Measurements from ENCODE around the gene MLEC. TPM values are rescaled to one million over a fixed set of nuclear protein-coding genes. Genes with fewer than 3 reads are reported as not detected.

The MLEC gene
- total RNA-seq, 2 experiments from 2014 or later: 69.7 to 101 TPM

DNA sequence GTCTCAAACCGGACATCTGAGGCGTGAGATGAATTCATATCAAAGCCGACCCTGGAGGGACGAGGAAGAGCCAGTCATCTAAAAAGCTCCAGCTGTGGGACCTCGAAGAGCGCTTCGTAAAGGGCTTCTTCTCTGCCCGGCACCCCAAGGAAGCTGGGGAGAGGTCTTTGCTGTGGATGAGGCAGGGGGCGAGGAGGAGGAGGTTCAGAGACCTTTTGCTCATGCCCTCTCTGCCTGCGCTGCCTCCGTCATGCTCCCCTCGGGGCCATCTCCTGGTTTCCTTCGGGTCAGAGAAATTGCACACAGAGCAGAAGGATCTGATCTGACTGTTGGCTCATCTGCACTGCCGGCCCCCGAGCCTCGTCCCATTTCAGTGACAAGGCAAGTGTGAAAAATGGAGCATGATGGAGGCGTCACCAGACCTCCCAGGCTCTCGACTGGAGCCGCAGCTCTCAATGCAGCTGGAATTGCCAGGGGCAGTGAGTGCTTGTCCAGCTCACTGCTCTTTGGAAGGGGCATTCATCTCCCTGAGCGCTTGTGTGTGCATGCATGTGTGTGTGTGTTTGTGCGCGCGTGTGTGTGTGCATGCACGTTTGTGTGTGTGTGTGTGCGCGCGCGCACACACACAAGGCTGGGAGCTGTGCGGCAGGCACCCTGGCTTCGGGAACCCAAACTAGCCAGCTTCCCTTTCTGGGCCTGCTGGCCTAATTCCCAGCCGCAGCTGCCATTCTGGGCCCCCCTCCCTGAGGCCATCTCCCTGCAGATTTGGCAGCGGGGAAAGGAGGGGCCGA, 37.3 kb upstream of the MLEC start:
- peak overlapping the region; percentile 78; the same call in 1 of the 2 replicates for H2AFZ ChIP-seq (ENCODE audit: low read length)
- H3K4me2 ChIP-seq (ENCODE audit: low read length): peak overlapping the region; percentile 62
- CTCF ChIA-PET (ENCODE audit: unreplicated experiment): interaction anchor here (0.5 to 1.9 kb wide), 14 partner anchors 9 to 517 kb away, joined by 3 to 8 read pairs (median 4); partner anchors contain the start of genes MLEC, POP5 and UNC119B
- H3K36me3 ChIP-seq (ENCODE audit: insufficient read depth, low read length): no peaks in the 10 kb centered on the region
- BruUV-seq (replicated peaks): no TSS peak
- peak overlapping the region; percentile 30 for H3K4me3 ChIP-seq (ENCODE audit: low read depth, low read length, poor library complexity, severe bottlenecking)
- H3K9me2 ChIP-seq (ENCODE audit: insufficient read depth, low read length): no peaks in the 10 kb centered on the region
- POLR2A ChIA-PET: interaction anchor here (0.6 to 3.3 kb wide), 8 partner anchors 10 to 154 kb away, joined by 3 to 10 read pairs (median 5); partner anchors contain the start of genes DYNLL1, MLEC and POP5
- intact Hi-C loops (cut with micrococcal nuclease; ENCODE audit: unreplicated experiment): loop anchor here (1.0 kb wide), 1 partner anchor 322 kb away; no protein-coding TSS in a partner anchor
- peaks cover 42% of the 10 kb centered on the region for H3K4me1 ChIP-seq (ENCODE audit: insufficient read depth, low read length, poor library complexity, severe bottlenecking)
- H3K79me2 ChIP-seq (ENCODE audit: insufficient read depth, low read depth, low read length): no peaks in the 10 kb centered on the region
- DNase-seq (ENCODE audit: low spot score): no peak
- no peaks in the 10 kb centered on the region for H3K9me3 ChIP-seq (ENCODE audit: low read length)
- no peak overlapping the region for H3K27ac ChIP-seq (ENCODE audit: low read depth, low read length, poor library complexity, severe bottlenecking)
- no peak for TF ChIP-seq EZH2phosphoT487 (IDR thresholded peaks at IDR 0.05; ENCODE audit: borderline replicate concordance, low read depth, low read length)
- TF ChIP-seq, protein P1, sequence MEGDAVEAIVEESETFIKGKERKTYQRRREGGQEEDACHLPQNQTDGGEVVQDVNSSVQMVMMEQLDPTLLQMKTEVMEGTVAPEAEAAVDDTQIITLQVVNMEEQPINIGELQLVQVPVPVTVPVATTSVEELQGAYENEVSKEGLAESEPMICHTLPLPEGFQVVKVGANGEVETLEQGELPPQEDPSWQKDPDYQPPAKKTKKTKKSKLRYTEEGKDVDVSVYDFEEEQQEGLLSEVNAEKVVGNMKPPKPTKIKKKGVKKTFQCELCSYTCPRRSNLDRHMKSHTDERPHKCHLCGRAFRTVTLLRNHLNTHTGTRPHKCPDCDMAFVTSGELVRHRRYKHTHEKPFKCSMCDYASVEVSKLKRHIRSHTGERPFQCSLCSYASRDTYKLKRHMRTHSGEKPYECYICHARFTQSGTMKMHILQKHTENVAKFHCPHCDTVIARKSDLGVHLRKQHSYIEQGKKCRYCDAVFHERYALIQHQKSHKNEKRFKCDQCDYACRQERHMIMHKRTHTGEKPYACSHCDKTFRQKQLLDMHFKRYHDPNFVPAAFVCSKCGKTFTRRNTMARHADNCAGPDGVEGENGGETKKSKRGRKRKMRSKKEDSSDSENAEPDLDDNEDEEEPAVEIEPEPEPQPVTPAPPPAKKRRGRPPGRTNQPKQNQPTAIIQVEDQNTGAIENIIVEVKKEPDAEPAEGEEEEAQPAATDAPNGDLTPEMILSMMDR (conservative IDR thresholded peaks at IDR 0.05; ENCODE audit: low read length): peak; percentile 58; the same call in 1 of the 2 replicates
- H4K20me1 ChIP-seq (ENCODE audit: insufficient read depth, low read length): no peaks in the 10 kb centered on the region

DNA sequence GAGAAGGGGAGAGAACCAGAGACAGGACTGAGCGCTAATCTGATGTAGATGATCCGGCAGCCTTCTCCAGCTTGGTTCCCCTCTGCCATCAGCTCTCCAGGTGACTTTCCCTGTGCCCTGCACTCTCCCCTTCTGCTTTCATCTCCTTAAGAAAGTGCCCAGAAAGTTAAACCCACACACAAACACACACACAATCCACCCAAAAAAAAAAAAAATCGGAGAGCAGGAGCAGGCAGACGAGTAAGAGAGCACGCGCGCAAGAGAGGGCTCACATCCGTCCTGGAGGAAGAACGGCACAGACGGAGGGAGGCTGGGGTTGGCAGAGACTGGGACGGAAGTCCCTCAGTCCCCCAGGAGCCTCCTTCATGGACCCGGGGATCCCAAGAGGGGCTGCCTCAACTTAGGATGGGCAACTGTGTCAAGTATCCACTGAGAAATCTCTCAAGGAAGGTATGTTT, 36.7 kb upstream of the MLEC start:
- Histone ChIP-seq H2AFZ (ENCODE audit: low read length) (no peak overlapping the region), H4K20me1 (ENCODE audit: insufficient read depth, low read length) (no peaks in the 10 kb centered on the region), H3K4me3 (ENCODE audit: low read depth, low read length, poor library complexity, severe bottlenecking) (no peak overlapping the region), H3K9me2 (ENCODE audit: insufficient read depth, low read length) (no peaks in the 10 kb centered on the region), H3K27ac (ENCODE audit: low read depth, low read length, poor library complexity, severe bottlenecking) (no peak overlapping the region), H3K4me1 (ENCODE audit: insufficient read depth, low read length, poor library complexity, severe bottlenecking) (peaks cover 42% of the 10 kb centered on the region), H3K79me2 (ENCODE audit: insufficient read depth, low read depth, low read length) (no peaks in the 10 kb centered on the region), H3K9me3 (ENCODE audit: low read length) (no peaks in the 10 kb centered on the region), H3K4me2 (ENCODE audit: low read length) (no peak overlapping the region), H3K36me3 (ENCODE audit: insufficient read depth, low read length) (no peaks in the 10 kb centered on the region)
- no TSS peak for BruUV-seq (replicated peaks)
- TF ChIP-seq EZH2phosphoT487 (IDR thresholded peaks at IDR 0.05; ENCODE audit: borderline replicate concordance, low read depth, low read length): no peak
- TF ChIP-seq, protein P1 (conservative IDR thresholded peaks at IDR 0.05; ENCODE audit: low read length): no peak
- CTCF ChIA-PET (ENCODE audit: unreplicated experiment): interaction anchor here (0.8 to 1.6 kb wide), 3 partner anchors 24 to 67 kb away, joined by 3 to 4 read pairs (median 3); no protein-coding TSS in a partner anchor
- DNase-seq (ENCODE audit: low spot score): no peak
- intact Hi-C loops (cut with micrococcal nuclease; ENCODE audit: unreplicated experiment): no loop called here
- POLR2A ChIA-PET: interaction anchor here (1.0 to 3.3 kb wide), 4 partner anchors 9 to 25 kb away, joined by 4 to 10 read pairs (median 4); no protein-coding TSS in a partner anchor
